Measurements from ENCODE around the gene GTPBP3.

The GTPBP3 gene

DNA sequence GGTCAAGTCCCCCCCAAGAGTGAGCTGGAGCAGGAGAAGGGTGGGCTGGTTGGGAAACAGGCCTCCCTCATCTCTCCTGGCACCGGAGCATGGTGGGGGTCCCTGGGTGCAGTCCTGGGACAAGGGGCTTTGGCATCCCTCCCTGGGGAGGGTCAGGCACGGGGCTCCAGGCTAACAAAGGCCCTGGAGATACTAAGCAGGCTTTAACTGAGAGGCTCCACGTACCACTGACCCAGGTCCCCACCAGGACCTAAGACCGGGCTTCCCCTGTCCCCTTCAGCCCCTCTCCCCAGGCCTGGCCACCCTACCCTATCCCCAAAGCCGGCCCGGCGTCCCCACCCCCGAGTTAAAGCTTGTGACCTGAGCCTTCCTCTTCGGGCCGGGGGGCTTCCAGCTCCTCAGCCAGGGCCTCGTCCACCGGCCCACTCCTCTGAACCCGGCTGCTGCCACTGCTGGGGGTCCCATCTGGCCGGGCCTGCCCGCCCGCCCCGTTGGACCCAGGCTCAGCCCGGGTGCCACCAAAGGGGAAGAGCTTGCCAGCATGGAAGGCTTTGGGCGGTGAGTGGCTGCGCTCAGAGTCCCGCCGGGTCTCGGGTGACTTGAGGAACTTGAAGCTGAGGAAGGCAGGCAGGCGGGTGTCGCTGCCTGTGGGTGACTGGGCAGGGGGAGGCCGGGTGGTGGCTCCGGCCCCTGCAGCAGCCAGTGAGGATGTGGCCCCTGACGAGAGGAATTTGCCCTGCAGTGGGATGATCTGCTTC lies 12.8 kb upstream of the GTPBP3 start:
- no peaks in the 10 kb centered on the region for H3K27me3 ChIP-seq (replicated peaks; ENCODE audit: control insufficient read depth, insufficient read depth, low read length)
- H3K9me3 ChIP-seq (ENCODE audit: control insufficient read depth, low read length): no peaks in the 10 kb centered on the region
- peaks cover 27% of the 10 kb centered on the region for H3K36me3 ChIP-seq (ENCODE audit: control insufficient read depth, insufficient read depth, low read length, severe bottlenecking)
- no peak overlapping the region for H3K9ac ChIP-seq (ENCODE audit: low read length)
- H3K4me1 ChIP-seq (ENCODE audit: control insufficient read depth, insufficient read depth, low read length): peaks cover 37% of the 10 kb centered on the region
- no peak for DNase-seq (ENCODE audit: low read depth)
- no peak overlapping the region for H3K4me3 ChIP-seq (ENCODE audit: low read length)

GRCh38 chr19:17325133-17325532 lies 12.2 kb upstream of the GTPBP3 start:
- Histone ChIP-seq H3K36me3 (ENCODE audit: control insufficient read depth, insufficient read depth, low read length, severe bottlenecking) (peaks cover 21% of the 10 kb centered on the region), H3K9ac (ENCODE audit: low read length) (no peak overlapping the region), H3K27me3 (replicated peaks; ENCODE audit: control insufficient read depth, insufficient read depth, low read length) (no peaks in the 10 kb centered on the region), H3K4me1 (ENCODE audit: control insufficient read depth, insufficient read depth, low read length) (peaks cover 37% of the 10 kb centered on the region), H3K9me3 (ENCODE audit: control insufficient read depth, low read length) (no peaks in the 10 kb centered on the region), H3K4me3 (ENCODE audit: low read length) (no peak overlapping the region)
- no peak for DNase-seq (ENCODE audit: low read depth)

GRCh38 chr19:17325881-17326594 lies 11.3 kb upstream of the GTPBP3 start:
- peak overlapping the region; percentile 15 for H3K9ac ChIP-seq (ENCODE audit: low read length)
- no peak for DNase-seq (ENCODE audit: low read depth)
- H3K4me3 ChIP-seq (ENCODE audit: low read length): peak overlapping the region; percentile 30
- peaks cover 37% of the 10 kb centered on the region for H3K4me1 ChIP-seq (ENCODE audit: control insufficient read depth, insufficient read depth, low read length)
- peaks cover 12% of the 10 kb centered on the region for H3K36me3 ChIP-seq (ENCODE audit: control insufficient read depth, insufficient read depth, low read length, severe bottlenecking)
- no peaks in the 10 kb centered on the region for H3K27me3 ChIP-seq (replicated peaks; ENCODE audit: control insufficient read depth, insufficient read depth, low read length)
- H3K9me3 ChIP-seq (ENCODE audit: control insufficient read depth, low read length): no peaks in the 10 kb centered on the region

GRCh38 chr19:17326595-17326966 lies 10.8 kb upstream of the GTPBP3 start:
- Histone ChIP-seq H3K4me3 (ENCODE audit: low read length) (peak overlapping the region; percentile 4), H3K9me3 (ENCODE audit: control insufficient read depth, low read length) (no peaks in the 10 kb centered on the region), H3K27me3 (replicated peaks; ENCODE audit: control insufficient read depth, insufficient read depth, low read length) (no peaks in the 10 kb centered on the region), H3K9ac (ENCODE audit: low read length) (peak overlapping the region; percentile 15), H3K4me1 (ENCODE audit: control insufficient read depth, insufficient read depth, low read length) (peaks cover 37% of the 10 kb centered on the region), H3K36me3 (ENCODE audit: control insufficient read depth, insufficient read depth, low read length, severe bottlenecking) (peaks cover 8% of the 10 kb centered on the region)
- no peak for DNase-seq (ENCODE audit: low read depth)

DNA sequence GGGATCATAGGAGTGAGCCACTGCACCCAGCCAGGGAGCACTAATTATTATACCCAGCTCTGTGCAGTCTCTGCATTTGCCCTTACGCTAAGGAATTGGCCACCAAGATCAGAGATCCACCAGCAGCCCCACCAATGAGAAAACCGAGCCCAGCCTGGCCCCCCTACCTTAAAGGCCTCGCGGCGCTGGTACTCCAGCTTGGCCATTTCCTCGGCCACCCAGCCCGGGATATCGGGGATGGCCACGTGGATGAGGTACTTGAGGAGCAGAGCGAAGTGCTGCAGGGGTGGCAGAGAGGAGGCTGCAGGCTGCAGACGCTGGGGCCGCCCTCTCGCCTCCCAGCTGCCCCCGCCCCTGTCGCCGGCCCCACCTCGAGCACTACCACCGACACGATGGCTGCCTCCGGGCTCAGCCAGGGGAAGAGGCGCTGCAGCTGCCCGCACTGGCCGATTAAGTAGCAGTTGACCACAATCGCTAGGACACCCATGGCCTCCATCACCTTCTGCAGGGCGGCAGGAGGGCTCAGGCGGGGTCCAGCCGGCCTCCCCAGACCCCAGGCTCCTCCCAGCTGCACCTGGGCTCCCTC lies 10.2 kb upstream of the GTPBP3 start:
- H3K36me3 ChIP-seq (ENCODE audit: control insufficient read depth, insufficient read depth, low read length, severe bottlenecking): peaks cover 3% of the 10 kb centered on the region
- H3K4me3 ChIP-seq (ENCODE audit: low read length): no peak overlapping the region

GRCh38 chr19:17327654-17328516 lies 9.5 kb upstream of the GTPBP3 start:
- no peaks in the 10 kb centered on the region for H3K9me3 ChIP-seq (ENCODE audit: control insufficient read depth, low read length)
- DNase-seq (ENCODE audit: low read depth): peak; percentile 20
- H3K27me3 ChIP-seq (replicated peaks; ENCODE audit: control insufficient read depth, insufficient read depth, low read length): no peaks in the 10 kb centered on the region
- no peaks in the 10 kb centered on the region for H3K36me3 ChIP-seq (ENCODE audit: control insufficient read depth, insufficient read depth, low read length, severe bottlenecking)
- peaks cover 25% of the 10 kb centered on the region for H3K4me1 ChIP-seq (ENCODE audit: control insufficient read depth, insufficient read depth, low read length)
- H3K9ac ChIP-seq (ENCODE audit: low read length): no peak overlapping the region
- H3K4me3 ChIP-seq (ENCODE audit: low read length): no peak overlapping the region

More for the DNA sequence above, 10.2 kb upstream of the GTPBP3 start:
- peaks cover 32% of the 10 kb centered on the region for H3K4me1 ChIP-seq (ENCODE audit: control insufficient read depth, insufficient read depth, low read length)
- DNase-seq (ENCODE audit: low read depth): no peak
- H3K27me3 ChIP-seq (replicated peaks; ENCODE audit: control insufficient read depth, insufficient read depth, low read length): no peaks in the 10 kb centered on the region
- no peak overlapping the region for H3K9ac ChIP-seq (ENCODE audit: low read length)
- no peaks in the 10 kb centered on the region for H3K9me3 ChIP-seq (ENCODE audit: control insufficient read depth, low read length)

DNA sequence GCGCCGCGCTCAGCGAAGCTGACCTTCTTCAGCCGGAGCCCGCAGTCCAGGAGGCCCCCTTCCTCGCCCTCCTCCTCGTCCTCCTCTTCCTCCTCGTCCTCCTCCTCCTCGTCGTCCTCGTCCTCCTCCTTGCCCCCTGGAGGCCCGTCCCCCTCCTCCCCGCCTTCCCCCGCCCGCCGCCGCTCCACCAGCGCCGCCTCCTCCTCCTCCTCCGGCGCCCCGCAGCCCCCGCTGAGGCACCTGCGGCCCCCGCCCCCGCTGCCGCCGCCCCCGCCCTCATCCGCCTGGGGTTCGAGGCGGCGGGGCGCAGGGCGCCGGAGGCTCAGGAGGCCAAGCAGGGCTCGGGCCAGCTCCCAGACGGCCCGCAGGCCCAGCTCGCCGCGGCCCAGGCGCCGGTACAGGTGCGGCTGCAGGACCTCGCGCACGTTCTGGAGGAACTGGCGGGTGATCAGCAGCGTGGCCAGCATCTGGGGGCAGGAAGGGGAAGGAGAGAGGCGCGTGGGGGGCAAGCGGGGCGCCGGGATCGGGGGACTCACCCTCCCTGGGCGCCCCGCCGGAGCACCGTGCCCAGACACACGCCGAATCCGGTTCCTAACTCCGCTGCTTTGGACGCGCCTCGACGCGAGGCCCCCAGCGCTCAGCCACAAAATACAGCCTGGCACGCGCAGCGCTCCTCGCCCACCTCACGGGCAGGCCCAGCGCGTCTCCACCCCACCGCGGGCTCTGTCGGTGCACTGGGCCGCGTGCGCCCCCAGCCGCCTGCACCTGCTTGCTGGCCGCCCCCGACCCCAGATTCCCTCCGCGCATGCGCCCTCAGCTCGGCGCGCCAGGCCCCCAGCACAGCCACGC lies 8.6 kb upstream of the GTPBP3 start:
- no peak for DNase-seq (ENCODE audit: low read depth)
- peaks cover 21% of the 10 kb centered on the region for H3K4me1 ChIP-seq (ENCODE audit: control insufficient read depth, insufficient read depth, low read length)
- no peak overlapping the region for H3K4me3 ChIP-seq (ENCODE audit: low read length)
- H3K27me3 ChIP-seq (replicated peaks; ENCODE audit: control insufficient read depth, insufficient read depth, low read length): no peaks in the 10 kb centered on the region
- H3K9ac ChIP-seq (ENCODE audit: low read length): no peak overlapping the region
- H3K9me3 ChIP-seq (ENCODE audit: control insufficient read depth, low read length): no peaks in the 10 kb centered on the region
- H3K36me3 ChIP-seq (ENCODE audit: control insufficient read depth, insufficient read depth, low read length, severe bottlenecking): no peaks in the 10 kb centered on the region

- no peaks in the 10 kb centered on the region for H3K9me3 ChIP-seq (ENCODE audit: control insufficient read depth, low read length)
- H3K4me3 ChIP-seq (ENCODE audit: low read length): no peak overlapping the region
- H3K9ac ChIP-seq (ENCODE audit: low read length): no peak overlapping the region
- H3K36me3 ChIP-seq (ENCODE audit: control insufficient read depth, insufficient read depth, low read length, severe bottlenecking): no peaks in the 10 kb centered on the region
- no peaks in the 10 kb centered on the region for H3K27me3 ChIP-seq (replicated peaks; ENCODE audit: control insufficient read depth, insufficient read depth, low read length)
- peaks cover 21% of the 10 kb centered on the region for H3K4me1 ChIP-seq (ENCODE audit: control insufficient read depth, insufficient read depth, low read length)
- no peak for DNase-seq (ENCODE audit: low read depth)
These were observed 7.7 kb upstream of the GTPBP3 start for GRCh38 chr19:17329366-17330261.

- H3K4me1 ChIP-seq (ENCODE audit: control insufficient read depth, insufficient read depth, low read length): peaks cover 22% of the 10 kb centered on the region
- H3K27me3 ChIP-seq (replicated peaks; ENCODE audit: control insufficient read depth, insufficient read depth, low read length): no peaks in the 10 kb centered on the region
- H3K9me3 ChIP-seq (ENCODE audit: control insufficient read depth, low read length): no peaks in the 10 kb centered on the region
- no peak for DNase-seq (ENCODE audit: low read depth)
- no peak overlapping the region for H3K9ac ChIP-seq (ENCODE audit: low read length)
- no peaks in the 10 kb centered on the region for H3K36me3 ChIP-seq (ENCODE audit: control insufficient read depth, insufficient read depth, low read length, severe bottlenecking)
- H3K4me3 ChIP-seq (ENCODE audit: low read length): no peak overlapping the region
These were observed 6.9 kb upstream of the GTPBP3 start for GRCh38 chr19:17330262-17331044.

All from adipocyte (in vitro differentiated cells).